OCI-LY7 (cell line): ENCODE results near the gene KCNN2. TPM values are rescaled to one million over a fixed set of nuclear protein-coding genes. Genes with fewer than 3 reads are reported as not detected.

Source experiments
- BruUV-seq: library from RNA; stranded (reverse); fragments of 400-500 nt; replicated peaks from 2 replicates; lab custom pipeline; 2021; lab: Mats Ljungman, UMichigan
- CTCF ChIA-PET: fragments of 300-600 bp; sonication (Branson Sonifier 250); formaldehyde crosslinking; loops from one replicate; lab custom pipeline; 2022; ENCODE audit warnings: antibody characterized with exemption; ENCODE audit not compliant: unreplicated experiment; lab: Charles Lee
- POLR2A ChIA-PET: fragments of 300-600 bp; sonication (Branson Sonifier 250); formaldehyde crosslinking; loops from one replicate; lab custom pipeline; 2022; ENCODE audit warnings: antibody characterized with exemption; lab: Charles Lee
- DNase-seq: peaks from one replicate; pipeline ENCODE4 v3.0.0-alpha.2; 2015; ENCODE audit warnings: low spot score
- H2AFZ ChIP-seq: fragments of 200-600 bp; sonication (generic), shearing (Covaris generic); 2 replicates; pipeline ENCODE4 v1.6.1; 2014; ENCODE audit warnings: mild to moderate bottlenecking, antibody characterized with exemption, low read length, moderate library complexity
- H3K27ac ChIP-seq: fragments of 200-600 bp; sonication (generic); 2 replicates; pipeline ENCODE4 v1.5.1; 2014; ENCODE audit warnings: mixed run types, low read depth, mild to moderate bottlenecking, moderate library complexity, low read length, inconsistent platforms; ENCODE audit not compliant: poor library complexity, severe bottlenecking
- H3K36me3 ChIP-seq: fragments of 200-600 bp; sonication (generic); 2 replicates; pipeline ENCODE4 v1.6.1; 2014; ENCODE audit warnings: mild to moderate bottlenecking, antibody characterized with exemption, low read length, moderate library complexity, mixed read lengths; ENCODE audit not compliant: insufficient read depth
- H3K4me1 ChIP-seq: fragments of 200-600 bp; sonication (generic); 2 replicates; pipeline ENCODE4 v1.5.1; 2014; ENCODE audit warnings: mild to moderate bottlenecking, low read length; ENCODE audit not compliant: insufficient read depth, poor library complexity, severe bottlenecking
- H3K4me2 ChIP-seq: fragments of 200-600 bp; sonication (generic); 2 replicates; pipeline ENCODE4 v1.6.1; 2014; ENCODE audit warnings: mild to moderate bottlenecking, low read length
- H3K4me3 ChIP-seq: fragments of 200-600 bp; sonication (generic); 2 replicates; pipeline ENCODE4 v1.5.1; 2014; ENCODE audit warnings: mild to moderate bottlenecking, low read depth, low read length; ENCODE audit not compliant: poor library complexity, severe bottlenecking
- H3K79me2 ChIP-seq: fragments of 200-600 bp; sonication (generic); 2 replicates; pipeline ENCODE4 v1.6.1; 2016; ENCODE audit warnings: low read depth, mild to moderate bottlenecking, low read length, moderate library complexity, mixed read lengths; ENCODE audit not compliant: insufficient read depth
- H3K9me2 ChIP-seq: fragments of 200-600 bp; sonication (generic); 2 replicates; pipeline ENCODE4 v1.6.1; 2016; ENCODE audit warnings: mild to moderate bottlenecking, low read length, mixed read lengths; ENCODE audit not compliant: insufficient read depth
- H3K9me3 ChIP-seq: fragments of 200-600 bp; sonication (generic); 2 replicates; pipeline ENCODE4 v1.6.1; 2014; ENCODE audit warnings: mild to moderate bottlenecking, mixed run types, low read length, mixed read lengths
- H4K20me1 ChIP-seq: fragments of 200-600 bp; sonication (generic); 2 replicates; pipeline ENCODE4 v1.6.1; 2014; ENCODE audit warnings: mild to moderate bottlenecking, antibody characterized with exemption, low read length, moderate library complexity, mixed read lengths; ENCODE audit not compliant: insufficient read depth
- CTCF ChIP-seq: fragments of 200-600 bp; sonication (generic); conservative IDR thresholded peaks from 2 replicates; pipeline ENCODE4 v1.5.1; 2014; ENCODE audit warnings: mild to moderate bottlenecking, antibody characterized with exemption, low read length, moderate library complexity, mixed read lengths
- EZH2phosphoT487 ChIP-seq: fragments of 200-600 bp; sonication (generic); IDR thresholded peaks from 2 replicates; pipeline ENCODE4 v1.6.1; 2018; ENCODE audit warnings: low read depth, borderline replicate concordance, mild to moderate bottlenecking, mixed run types, antibody characterized with exemption, low read length, moderate library complexity, mixed read lengths
- intact Hi-C: fragments of 100-400 bp; cut with micrococcal nuclease; formaldehyde crosslinking; loops from one replicate; pipeline ENCODE4 v1.10.0; 2022; ENCODE audit not compliant: unreplicated experiment
- total RNA-seq, 2 experiments: library from RNA; depleted of rRNA in 1 of 2; stranded (reverse); fragments of >200 nt in 1 of 2; shearing (Covaris generic) in 1 of 2; gene quantifications; 2 replicates each; pipeline ENCODE4 v1.2.3, GENCODE V29; 2014 to 2022

Gene KCNN2
- total RNA-seq, 2 experiments from 2014 or later: not detected

GRCh38 chr5:114524221-114524620 is 162.4 kb downstream of the KCNN2 start:
- no peaks in the 10 kb centered on the region for H3K36me3 ChIP-seq
- BruUV-seq: no TSS peak
- no peak for TF ChIP-seq CTCF
- TF ChIP-seq EZH2phosphoT487: no peak
- no peak overlapping the region for H2AFZ ChIP-seq
- H3K9me3 ChIP-seq: no peaks in the 10 kb centered on the region
- no peak overlapping the region for H3K4me2 ChIP-seq
- CTCF ChIA-PET: no interaction called here
- no peak overlapping the region for H3K27ac ChIP-seq
- intact Hi-C loops: no loop called here
- no peaks in the 10 kb centered on the region for H3K9me2 ChIP-seq
- H4K20me1 ChIP-seq: no peaks in the 10 kb centered on the region
- H3K79me2 ChIP-seq: no peaks in the 10 kb centered on the region
- DNase-seq: no peak
- no peaks in the 10 kb centered on the region for H3K4me1 ChIP-seq
- POLR2A ChIA-PET: no interaction called here
- no peak overlapping the region for H3K4me3 ChIP-seq

- Histone ChIP-seq H3K4me2 (no peak overlapping the region), H2AFZ (no peak overlapping the region), H3K4me3 (no peak overlapping the region), H3K79me2 (no peaks in the 10 kb centered on the region), H3K36me3 (no peaks in the 10 kb centered on the region), H3K9me2 (no peaks in the 10 kb centered on the region), H4K20me1 (no peaks in the 10 kb centered on the region), H3K4me1 (no peaks in the 10 kb centered on the region), H3K9me3 (no peaks in the 10 kb centered on the region), H3K27ac (no peak overlapping the region)
- CTCF ChIA-PET: no interaction called here
- intact Hi-C loops: no loop called here
- no peak for DNase-seq
- POLR2A ChIA-PET: no interaction called here
- TF ChIP-seq EZH2phosphoT487 (no peak), CTCF (no peak)
- no TSS peak for BruUV-seq
Observed at GRCh38 chr5:114544561-114544960, 182.7 kb downstream of the KCNN2 start.
